C4-2B (cell line): ENCODE results near the gene VEPH1.

ENCODE experiments used
- H3K27ac ChIP-seq: fragments of 450-650 bp; 2 replicates; pipeline ENCODE4 v1.5.1; 2017
- ZFX ChIP-seq: fragments of 450-650 bp; IDR thresholded peaks from 2 replicates; pipeline ENCODE4 v1.6.1; 2017
- TF ChIP-seq, protein P1 (sequence below): fragments of 450-650 bp; conservative IDR thresholded peaks from 2 replicates; pipeline ENCODE4 v1.5.1; 2017; ENCODE audit warnings: mild to moderate bottlenecking

The VEPH1 gene

DNA sequence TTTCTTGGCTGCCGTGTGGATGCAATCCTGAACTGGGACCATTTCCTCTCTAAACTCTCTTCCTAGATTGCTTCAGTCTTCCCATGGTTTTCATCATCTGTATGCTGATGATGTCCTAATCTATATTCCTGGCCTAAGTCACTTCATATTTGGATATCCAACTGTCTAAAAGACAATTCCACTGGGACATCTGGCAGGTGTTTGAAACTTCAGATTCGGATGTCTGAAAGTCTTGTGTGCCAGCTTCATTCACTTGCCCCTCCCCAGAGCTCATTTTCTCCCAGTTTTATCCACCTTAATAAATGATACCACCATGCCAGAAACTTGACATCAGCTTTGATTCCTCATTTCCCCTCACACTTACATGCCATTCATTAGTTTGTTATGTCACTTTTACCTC, 201.5 kb downstream of the VEPH1 start:
- TF ChIP-seq, protein P1, sequence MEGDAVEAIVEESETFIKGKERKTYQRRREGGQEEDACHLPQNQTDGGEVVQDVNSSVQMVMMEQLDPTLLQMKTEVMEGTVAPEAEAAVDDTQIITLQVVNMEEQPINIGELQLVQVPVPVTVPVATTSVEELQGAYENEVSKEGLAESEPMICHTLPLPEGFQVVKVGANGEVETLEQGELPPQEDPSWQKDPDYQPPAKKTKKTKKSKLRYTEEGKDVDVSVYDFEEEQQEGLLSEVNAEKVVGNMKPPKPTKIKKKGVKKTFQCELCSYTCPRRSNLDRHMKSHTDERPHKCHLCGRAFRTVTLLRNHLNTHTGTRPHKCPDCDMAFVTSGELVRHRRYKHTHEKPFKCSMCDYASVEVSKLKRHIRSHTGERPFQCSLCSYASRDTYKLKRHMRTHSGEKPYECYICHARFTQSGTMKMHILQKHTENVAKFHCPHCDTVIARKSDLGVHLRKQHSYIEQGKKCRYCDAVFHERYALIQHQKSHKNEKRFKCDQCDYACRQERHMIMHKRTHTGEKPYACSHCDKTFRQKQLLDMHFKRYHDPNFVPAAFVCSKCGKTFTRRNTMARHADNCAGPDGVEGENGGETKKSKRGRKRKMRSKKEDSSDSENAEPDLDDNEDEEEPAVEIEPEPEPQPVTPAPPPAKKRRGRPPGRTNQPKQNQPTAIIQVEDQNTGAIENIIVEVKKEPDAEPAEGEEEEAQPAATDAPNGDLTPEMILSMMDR, result no peak
- no peak for TF ChIP-seq ZFX
- H3K27ac ChIP-seq, result no peak overlapping the region

DNA sequence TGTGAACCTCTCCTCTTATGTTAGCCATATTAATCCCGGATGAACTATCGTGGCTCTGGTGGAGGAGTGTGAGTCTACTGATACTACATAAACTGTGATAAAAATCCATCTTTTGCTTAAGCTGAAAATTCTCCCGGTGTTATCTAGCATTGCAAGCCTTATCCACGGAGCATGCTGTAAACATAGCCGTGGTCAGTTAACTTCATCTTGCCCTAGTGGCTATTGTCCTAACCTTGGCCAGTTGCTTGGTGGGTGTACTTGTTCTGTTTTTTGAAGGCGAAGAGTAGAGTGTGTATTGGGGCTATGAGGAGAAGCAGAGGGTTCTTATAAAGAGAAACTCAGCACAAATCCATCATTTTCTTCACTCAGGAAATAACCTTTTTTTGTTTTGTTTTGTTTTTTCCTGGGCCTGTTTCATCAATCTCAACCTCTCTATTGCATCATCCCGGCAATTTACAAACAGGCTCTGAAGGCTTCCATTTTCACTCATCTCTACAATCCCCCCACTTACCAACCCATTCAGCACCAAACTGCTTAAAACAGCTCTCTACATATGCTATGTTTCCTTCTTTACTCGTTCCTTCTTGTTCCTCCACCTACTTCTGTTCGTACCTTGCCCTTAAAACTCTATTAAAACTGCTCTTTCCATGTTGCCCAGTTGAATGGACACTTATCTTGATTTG, 202.1 kb downstream of the VEPH1 start:
- no peak overlapping the region for H3K27ac ChIP-seq
- no peak for TF ChIP-seq ZFX
- TF ChIP-seq, protein P1, result no peak

DNA sequence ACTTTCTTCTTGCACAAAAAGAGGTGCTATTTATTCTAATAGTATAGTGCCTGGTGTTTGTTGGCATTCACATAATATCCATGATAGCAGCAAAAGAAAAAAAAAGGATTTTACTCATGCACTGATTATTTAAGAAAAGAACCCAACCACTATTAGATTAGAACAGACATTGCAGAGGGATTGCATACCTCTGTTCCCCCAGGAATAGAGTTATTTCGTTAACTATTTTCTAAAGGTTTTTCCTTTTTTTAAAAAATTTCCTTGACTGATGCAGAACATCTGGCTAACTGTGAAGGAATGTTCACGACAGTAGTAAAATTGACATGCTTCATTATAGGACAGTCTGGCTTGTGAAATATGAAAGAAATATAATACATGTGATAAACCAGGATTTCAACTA, 203.1 kb downstream of the VEPH1 start:
- TF ChIP-seq ZFX, result no peak
- TF ChIP-seq, protein P1, result no peak

DNA sequence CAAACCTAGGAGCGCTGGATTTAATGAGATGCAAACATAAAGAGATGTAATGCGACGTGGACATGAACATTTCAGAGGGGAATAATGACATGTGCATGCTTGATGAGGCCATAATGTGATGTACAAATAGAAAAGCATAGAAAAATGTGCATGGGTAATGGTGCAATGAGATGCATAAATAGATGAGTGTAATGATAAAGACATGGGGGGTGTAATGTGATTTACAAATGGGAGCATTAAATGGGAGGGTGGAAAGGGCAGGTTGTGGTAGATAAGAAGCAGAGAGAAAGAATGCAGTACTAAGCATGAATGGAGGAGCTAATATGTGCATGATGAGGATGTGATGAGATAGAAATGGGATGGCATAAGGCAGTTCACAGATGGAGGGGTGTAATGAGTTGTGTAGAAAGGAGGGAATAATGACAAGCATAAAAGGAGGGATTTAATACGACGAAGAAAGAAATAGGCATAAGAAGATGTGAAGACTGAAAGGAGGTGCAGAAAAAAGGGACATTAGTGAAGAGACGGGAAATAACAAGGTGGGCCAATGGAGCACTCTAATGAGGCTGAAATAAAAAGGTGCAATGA, 205.8 kb downstream of the VEPH1 start:
- no peak overlapping the region for H3K27ac ChIP-seq
- no peak for TF ChIP-seq ZFX
- TF ChIP-seq, protein P1, result no peak

More for the DNA sequence above, 203.1 kb downstream of the VEPH1 start:
- no peak overlapping the region for H3K27ac ChIP-seq

DNA sequence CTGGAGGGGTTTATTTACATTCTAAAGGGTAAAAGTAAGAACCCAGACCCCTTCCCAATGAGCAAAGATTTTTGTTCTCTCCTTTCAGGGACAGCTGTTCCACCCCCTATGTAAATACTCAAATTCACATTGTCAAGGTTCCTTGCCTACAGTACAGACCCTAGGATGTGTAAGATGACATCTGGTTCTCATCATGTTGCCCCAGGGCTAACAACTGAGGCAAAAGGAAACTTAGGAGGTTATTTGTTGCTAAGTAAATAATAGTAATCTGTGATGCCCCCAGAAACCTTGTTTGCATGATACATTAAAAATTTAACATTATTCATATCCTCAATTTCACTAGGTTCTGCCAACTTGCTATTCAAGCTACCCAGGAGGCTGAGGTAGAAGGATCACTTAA, 208.3 kb downstream of the VEPH1 start:
- H3K27ac ChIP-seq, result no peak overlapping the region
- no peak for TF ChIP-seq ZFX
- TF ChIP-seq, protein P1, result no peak

DNA sequence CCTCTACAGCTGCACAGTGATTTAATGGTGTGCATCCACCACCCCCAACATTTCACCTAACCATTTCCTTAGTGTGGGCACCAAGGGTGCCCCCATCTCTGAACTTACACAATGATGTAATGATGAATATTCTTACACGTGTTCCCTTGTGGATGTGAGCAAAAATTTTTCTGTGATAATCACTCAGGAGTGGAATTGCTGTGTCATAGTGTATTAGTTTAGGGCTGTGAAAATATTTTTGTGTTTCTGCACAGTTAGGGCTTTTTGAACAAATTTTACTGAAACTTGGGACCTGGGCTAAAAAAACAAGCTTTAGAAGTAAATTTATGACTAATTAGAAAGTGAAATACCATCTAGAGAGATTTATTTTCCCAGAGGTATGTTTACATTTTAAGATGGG, 208.7 kb downstream of the VEPH1 start:
- H3K27ac ChIP-seq, result no peak overlapping the region
- TF ChIP-seq, protein P1, result no peak
- no peak for TF ChIP-seq ZFX

DNA sequence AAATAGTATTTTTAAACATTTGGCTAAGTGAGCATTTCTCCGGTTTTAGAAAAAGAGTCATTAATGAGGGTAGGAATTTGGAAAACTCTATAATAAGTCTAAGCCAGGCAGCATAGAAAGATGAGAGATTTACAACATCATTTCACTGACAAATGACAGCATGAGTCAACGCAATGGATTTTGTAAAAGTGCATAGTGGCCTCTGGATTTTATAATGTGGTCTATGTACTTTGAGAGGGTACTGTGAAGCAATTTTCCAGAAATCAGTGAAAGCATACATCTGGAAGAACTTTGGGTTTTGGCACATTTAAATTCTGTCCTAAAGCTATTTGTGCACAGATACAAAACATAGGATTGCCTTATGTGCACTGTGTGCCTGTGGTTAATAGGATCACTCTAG, 212.4 kb downstream of the VEPH1 start:
- no peak overlapping the region for H3K27ac ChIP-seq
- TF ChIP-seq, protein P1, result no peak
